GM18498 (cell line): ENCODE results near the gene CADPS.

Experiments used
- ATAC-seq: cut with Tn5 transposase; IDR thresholded peaks from one replicate; pipeline ENCODE4 v1.9.1; 2021; ENCODE audit warnings: mild to moderate bottlenecking, moderate library complexity; ENCODE audit not compliant: unreplicated experiment

CADPS gene

DNA sequence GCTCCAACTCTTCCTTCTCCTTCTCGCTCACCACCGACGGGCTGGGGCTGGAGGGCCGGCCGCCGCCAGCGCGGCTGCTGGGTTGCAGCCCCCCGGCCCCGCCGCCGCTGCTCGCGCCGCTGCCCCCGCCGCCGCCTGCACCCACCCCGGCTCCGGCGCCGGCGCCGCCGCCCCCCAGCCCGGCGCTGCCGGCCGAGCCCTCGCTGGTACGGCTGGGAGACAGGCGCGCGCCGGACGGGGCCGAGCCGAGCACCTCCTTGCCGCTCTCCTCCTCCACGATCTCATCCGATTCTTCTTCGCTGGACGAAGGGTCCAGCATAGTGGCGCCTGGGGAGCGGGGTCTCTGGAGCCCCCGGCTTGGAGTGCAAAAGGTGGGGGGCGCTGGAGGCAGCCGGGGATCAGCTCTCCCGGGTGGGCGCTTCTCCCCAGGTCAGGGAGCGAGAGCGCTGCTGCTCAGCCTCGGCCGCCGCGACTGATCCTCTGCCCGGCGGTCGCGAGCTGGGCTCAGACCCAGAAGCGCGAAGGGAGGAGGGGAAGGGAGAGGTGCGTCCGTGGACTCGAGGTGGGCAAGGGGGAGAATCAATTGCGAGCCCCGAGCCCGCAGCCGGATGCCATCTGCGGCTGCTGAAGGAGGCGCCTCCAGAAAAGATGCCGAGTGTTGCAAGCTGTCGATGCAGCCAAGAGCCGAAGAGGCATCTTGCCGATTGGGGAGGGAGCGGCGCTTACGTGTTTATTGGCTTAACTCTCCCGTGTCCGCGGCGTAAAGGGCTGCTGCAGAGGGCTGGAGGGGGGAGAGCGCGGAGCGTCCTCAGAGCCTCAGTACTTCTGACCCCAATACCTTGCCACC lies at the start of gene CADPS:
TSS of gene CADPS (minus strand) at position 706 of the 847 bp plus-strand sequence. CDS start at position 319, 387 bp downstream.
- no peak for ATAC-seq

GRCh38 chr3:62923066-62923465 lies 47.9 kb upstream of the CADPS start:
- ATAC-seq: no peak

DNA sequence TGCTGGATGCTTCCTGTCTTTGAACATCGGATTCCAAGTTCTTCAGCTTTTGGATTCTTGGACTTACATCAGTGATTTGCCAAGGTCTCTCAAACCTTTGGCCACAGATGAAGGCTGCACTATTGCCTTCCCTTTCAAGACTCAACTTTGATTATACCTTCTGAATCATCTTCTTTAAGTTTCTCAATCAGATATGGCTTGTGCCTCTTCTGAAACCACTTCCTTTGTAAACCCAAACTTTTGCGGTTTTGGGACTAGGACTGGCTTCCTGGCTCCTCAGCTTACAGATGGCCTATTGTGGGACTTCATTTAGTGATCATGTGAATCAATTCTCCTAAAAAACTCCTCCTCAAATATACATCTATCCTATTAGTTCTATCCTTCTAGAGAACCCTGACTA lies 47.1 kb upstream of the CADPS start:
- ATAC-seq: no peak

DNA sequence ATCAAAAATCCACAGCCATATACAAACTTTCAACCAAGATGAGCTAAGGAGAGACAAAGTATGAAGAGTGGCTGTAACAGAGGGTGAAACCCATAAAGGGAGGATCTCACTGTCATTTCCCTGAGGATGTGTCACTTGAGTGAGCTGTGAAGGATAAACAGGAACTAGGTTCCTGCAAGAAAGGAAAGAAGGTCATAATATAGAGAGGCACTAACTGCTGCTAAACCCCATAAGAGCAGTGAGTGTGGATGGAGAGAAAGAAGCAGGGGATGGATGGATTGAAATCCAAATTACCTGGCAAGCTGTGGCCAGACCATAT lies 45.2 kb upstream of the CADPS start:
- no peak for ATAC-seq

GRCh38 chr3:62919784-62920465 lies 44.7 kb upstream of the CADPS start:
- no peak for ATAC-seq

DNA sequence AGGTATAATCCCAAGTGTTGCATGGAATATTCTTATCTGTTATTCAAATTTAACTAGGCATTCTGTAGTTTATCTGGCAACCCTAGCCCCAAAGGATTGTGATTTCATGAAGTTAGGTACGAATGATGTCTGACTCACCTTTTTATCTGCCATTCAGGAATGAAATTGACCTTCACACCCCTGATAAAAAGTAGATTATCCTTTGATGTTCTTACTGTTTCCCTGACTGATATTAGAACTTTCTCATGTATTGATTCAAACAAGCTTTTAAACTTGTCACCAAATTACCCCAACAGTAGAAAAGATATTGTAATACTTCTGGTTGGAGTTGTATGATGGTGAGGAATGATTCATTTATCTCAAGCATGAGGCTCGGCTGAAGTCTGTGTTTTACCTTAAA lies 43.6 kb upstream of the CADPS start:
- ATAC-seq: no peak

- no peak for ATAC-seq
Observed at GRCh38 chr3:62918131-62918530, 42.9 kb upstream of the CADPS start.

DNA sequence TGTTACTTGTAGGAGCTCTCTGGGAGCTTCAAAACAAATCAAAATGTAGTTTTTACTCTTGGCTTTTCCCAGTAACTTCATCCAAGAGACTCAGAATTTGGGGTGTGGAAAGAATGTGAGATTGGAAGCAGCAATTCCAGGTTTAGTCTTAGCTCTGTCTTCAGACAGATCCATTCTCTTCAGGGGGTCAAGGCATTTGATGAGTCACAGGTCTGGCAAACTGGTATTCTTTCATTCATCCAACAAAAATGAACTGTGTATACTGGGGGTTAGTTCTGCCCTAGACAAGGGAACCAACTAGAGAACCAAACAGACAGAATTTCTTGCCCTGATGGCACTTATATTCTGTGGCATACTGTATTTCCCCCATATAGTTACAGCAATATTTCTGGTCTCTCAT lies 36.3 kb upstream of the CADPS start:
- ATAC-seq: no peak

GRCh38 chr3:62905331-62905730 lies 30.1 kb upstream of the CADPS start:
- ATAC-seq: no peak

- no peak for ATAC-seq
Observed at GRCh38 chr3:62898530-62899496, 23.6 kb upstream of the CADPS start.

DNA sequence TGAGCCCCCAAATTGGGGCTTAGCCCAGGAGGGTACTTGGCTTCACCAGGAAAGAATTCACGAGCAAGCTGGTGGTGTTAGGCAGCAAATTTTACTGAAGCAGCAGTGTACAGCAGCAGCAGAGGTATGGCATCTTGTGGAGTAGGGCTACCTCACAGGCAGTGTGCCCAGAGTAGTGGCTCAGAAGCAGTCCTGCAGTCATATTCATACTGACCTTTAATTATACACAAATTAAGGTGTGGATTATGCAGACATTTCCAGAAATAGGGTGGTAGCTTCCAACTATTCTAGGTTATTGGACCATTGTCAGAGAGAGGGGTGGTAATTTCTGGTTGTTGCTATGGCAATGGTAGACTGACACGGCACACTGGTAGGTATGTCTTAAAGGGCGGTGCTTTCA lies 20.7 kb upstream of the CADPS start:
- no peak for ATAC-seq

- ATAC-seq: no peak
Observed at GRCh38 chr3:62892951-62893350, 17.7 kb upstream of the CADPS start.

GRCh38 chr3:62892045-62892444 lies 16.8 kb upstream of the CADPS start:
- ATAC-seq: no peak

DNA sequence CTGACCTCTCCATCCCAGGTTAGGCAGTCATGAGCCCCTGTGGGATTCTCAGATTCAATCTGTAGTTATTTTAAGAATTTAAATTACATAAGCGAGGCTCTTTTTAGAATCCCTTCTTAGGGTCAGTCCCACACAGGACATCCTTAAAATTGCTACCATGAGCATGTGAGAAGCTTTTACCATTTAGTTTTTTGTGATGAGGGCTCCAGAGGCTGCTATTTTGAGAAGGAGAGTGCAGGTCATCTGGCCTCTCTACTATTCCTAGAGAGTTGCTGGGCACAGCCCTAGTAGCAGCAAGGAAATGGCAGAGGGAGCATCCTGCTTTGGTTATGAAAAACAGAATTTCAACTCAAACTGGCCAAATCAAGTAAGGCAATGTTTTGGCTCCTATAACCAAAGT lies 13.6 kb upstream of the CADPS start:
- ATAC-seq: no peak

GRCh38 chr3:62888180-62888579 lies 13.0 kb upstream of the CADPS start:
- ATAC-seq: no peak

DNA sequence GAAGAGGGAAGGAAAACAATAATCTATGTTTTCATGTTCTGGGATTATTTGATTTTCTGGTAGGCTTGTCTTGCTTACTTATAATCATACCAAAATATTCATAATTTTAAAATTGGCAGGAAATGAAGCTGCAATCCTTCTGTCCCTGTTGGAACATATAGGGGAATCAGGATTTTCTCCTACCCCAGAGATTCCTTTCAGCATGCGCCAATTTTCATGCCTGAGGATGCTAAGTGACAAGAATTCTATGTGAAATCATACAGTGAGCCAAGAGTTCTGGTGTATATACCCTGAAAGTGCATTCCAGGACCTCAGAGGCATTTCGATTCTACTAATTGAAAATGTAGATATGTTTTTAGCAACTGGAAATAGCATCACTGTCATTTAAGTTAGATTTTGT lies 9.9 kb upstream of the CADPS start:
- no peak for ATAC-seq

GRCh38 chr3:62884096-62884870 lies 9.1 kb upstream of the CADPS start:
- ATAC-seq: no peak

GRCh38 chr3:62882676-62883200 lies 7.5 kb upstream of the CADPS start:
- no peak for ATAC-seq

DNA sequence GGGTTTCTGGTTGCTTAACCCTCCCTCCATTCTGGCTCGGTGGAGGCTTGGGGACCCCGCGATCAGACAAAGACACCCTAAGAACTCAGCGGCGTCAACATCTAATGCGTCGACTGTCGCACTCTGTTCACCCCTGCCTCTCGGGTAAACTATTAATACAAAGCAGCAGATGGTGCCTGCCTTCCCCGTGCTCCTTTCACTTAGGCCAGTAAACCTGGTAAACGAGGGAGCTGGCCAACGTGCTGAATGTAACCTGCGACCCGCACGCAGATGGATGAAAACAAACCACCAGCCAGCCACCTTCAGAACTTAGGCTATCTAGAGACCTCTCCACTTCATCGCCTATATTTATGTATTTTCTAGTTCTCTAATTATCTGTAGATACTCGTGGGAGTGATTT lies 848 bp upstream of the CADPS start:
- no peak for ATAC-seq

DNA sequence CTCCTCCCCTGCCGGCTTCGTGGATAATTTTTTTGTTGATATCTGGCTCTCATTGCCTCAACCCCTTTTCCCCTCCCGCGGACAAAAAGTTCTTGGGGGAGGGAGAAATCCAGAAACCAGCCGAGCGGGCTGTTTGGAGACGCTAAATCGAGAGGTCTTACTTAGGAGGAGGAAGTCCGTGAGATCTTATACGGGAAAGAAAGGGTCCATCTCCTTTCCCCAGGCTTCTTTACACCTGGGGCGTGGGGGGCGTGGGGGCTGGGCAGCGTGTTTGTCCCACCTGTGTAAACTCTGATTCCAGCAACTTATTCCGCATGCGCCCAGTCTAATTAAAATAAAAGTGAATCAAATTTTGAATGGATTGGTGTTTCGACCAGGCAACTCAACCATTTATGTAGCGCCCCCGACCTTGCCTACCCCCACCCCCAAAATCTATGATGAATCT lies 364 bp upstream of the CADPS start:
- no peak for ATAC-seq
